OCI-LY1 (cell line): ENCODE results near the gene GUCA2A.

Experiments used
- H2AFZ ChIP-seq: fragments of 200-600 bp; sonication (generic), shearing (Covaris generic); 2 replicates; pipeline ENCODE4 v1.6.0; 2014; ENCODE audit warnings: antibody characterized with exemption, mild to moderate bottlenecking, low read length
- H3F3A ChIP-seq: fragments of 200-600 bp; sonication (generic), shearing (Covaris generic); 2 replicates; pipeline ENCODE4 v1.6.0; 2014; ENCODE audit warnings: mild to moderate bottlenecking, antibody characterized with exemption, low read length, moderate library complexity; ENCODE audit not compliant: insufficient read depth
- H3K27ac ChIP-seq: fragments of 200-600 bp; sonication (generic); 2 replicates; pipeline ENCODE4 v1.5.1; 2014; ENCODE audit warnings: low read length, mixed run types, mild to moderate bottlenecking, low read depth; ENCODE audit not compliant: poor library complexity, severe bottlenecking
- H3K27me3 ChIP-seq: fragments of 200-600 bp; sonication (generic); 2 replicates; pipeline ENCODE4 v1.6.0; 2014; ENCODE audit warnings: antibody characterized with exemption, mild to moderate bottlenecking, low read length, moderate library complexity; ENCODE audit not compliant: insufficient read depth
- H3K36me3 ChIP-seq: fragments of 200-600 bp; sonication (generic); 2 replicates; pipeline ENCODE4 v1.6.1; 2014; ENCODE audit warnings: mild to moderate bottlenecking, antibody characterized with exemption, low read length, moderate library complexity, mixed read lengths; ENCODE audit not compliant: insufficient read depth
- H3K4me1 ChIP-seq: fragments of 200-600 bp; sonication (generic); 2 replicates; pipeline ENCODE4 v1.5.1; 2014; ENCODE audit warnings: mild to moderate bottlenecking, low read length, moderate library complexity; ENCODE audit not compliant: insufficient read depth, severe bottlenecking
- H3K4me2 ChIP-seq: fragments of 200-600 bp; sonication (generic), shearing (Covaris generic); 2 replicates; pipeline ENCODE4 v1.6.1; 2014; ENCODE audit warnings: low read length
- H3K4me3 ChIP-seq: fragments of 200-600 bp; sonication (generic); 2 replicates; pipeline ENCODE4 v1.5.1; 2014; ENCODE audit warnings: low read length, low read depth, mild to moderate bottlenecking, mixed read lengths; ENCODE audit not compliant: poor library complexity, severe bottlenecking
- H3K79me2 ChIP-seq: fragments of 200-600 bp; shearing (Covaris generic); 2 replicates; pipeline ENCODE4 v1.6.1; 2016; ENCODE audit warnings: mixed run types, low read length, mixed read lengths; ENCODE audit not compliant: insufficient read depth
- H3K9ac ChIP-seq: fragments of 200-600 bp; sonication (generic), shearing (Covaris generic); 2 replicates; pipeline ENCODE4 v1.6.1; 2014; ENCODE audit warnings: mild to moderate bottlenecking, low read length, mixed read lengths
- H3K9me2 ChIP-seq: fragments of 200-600 bp; sonication (generic), shearing (Covaris generic); 2 replicates; pipeline ENCODE4 v1.6.1; 2014; ENCODE audit warnings: low read depth, mild to moderate bottlenecking, low read length, mixed read lengths
- H3K9me3 ChIP-seq: fragments of 200-600 bp; shearing (Covaris generic); 2 replicates; pipeline ENCODE4 v1.6.1; 2014; ENCODE audit warnings: low read length, mixed read lengths
- H4K20me1 ChIP-seq: fragments of 200-600 bp; sonication (generic), shearing (Covaris generic); 2 replicates; pipeline ENCODE4 v1.6.0; 2016; ENCODE audit warnings: mild to moderate bottlenecking, low read length; ENCODE audit not compliant: insufficient read depth
- CTCF ChIP-seq: fragments of 200-600 bp; sonication (generic), shearing (Covaris generic); IDR thresholded peaks from 2 replicates; pipeline ENCODE4 v1.5.1; 2017; ENCODE audit warnings: mild to moderate bottlenecking, antibody characterized with exemption, low read length, moderate library complexity, mixed read lengths
- EZH2 ChIP-seq: fragments of 200-600 bp; sonication (generic), shearing (Covaris generic); IDR thresholded peaks from 2 replicates; pipeline ENCODE4 v1.8.0; 2017; ENCODE audit warnings: borderline replicate concordance, mixed run types, mild to moderate bottlenecking, antibody characterized with exemption, low read length, moderate library complexity, mixed read lengths

The GUCA2A gene

GRCh38 chr1:42163536-42164503 is 725 bp downstream of the GUCA2A start:
- no peak for TF ChIP-seq CTCF
- no peak for TF ChIP-seq EZH2
- no peaks in the 10 kb centered on the region for H3K9me3 ChIP-seq
- H4K20me1 ChIP-seq = no peaks in the 10 kb centered on the region
- H3F3A ChIP-seq = no peaks in the 10 kb centered on the region
- H3K4me2 ChIP-seq = no peak overlapping the region
- no peak overlapping the region for H3K27ac ChIP-seq
- no peak overlapping the region for H2AFZ ChIP-seq
- no peaks in the 10 kb centered on the region for H3K4me1 ChIP-seq
- no peaks in the 10 kb centered on the region for H3K9me2 ChIP-seq
- H3K4me3 ChIP-seq = no peak overlapping the region
- no peaks in the 10 kb centered on the region for H3K36me3 ChIP-seq
- peaks cover 4% of the 10 kb centered on the region; the same call in 1 of the 2 replicates for H3K27me3 ChIP-seq
- no peak overlapping the region for H3K9ac ChIP-seq
- H3K79me2 ChIP-seq = no peaks in the 10 kb centered on the region

DNA sequence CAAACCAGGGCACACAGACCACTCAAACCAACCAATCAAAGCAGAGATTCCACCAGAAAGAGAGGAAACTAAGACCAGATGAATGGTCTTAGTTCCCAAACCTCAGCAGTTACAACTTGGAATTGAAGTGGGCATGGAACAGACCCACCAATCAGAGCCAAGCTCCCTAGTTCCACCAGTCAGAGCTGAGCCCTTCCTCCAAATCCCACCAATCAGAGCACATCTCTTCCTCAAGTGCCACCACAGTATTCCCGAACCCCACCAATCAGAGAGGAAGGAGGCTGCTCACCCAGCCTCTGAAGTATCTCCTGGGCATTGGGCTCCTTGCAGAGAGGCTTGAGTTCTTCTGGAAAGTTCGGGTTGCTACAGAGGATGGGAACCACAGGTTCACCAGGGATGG is 1.4 kb downstream of the GUCA2A start:
- peaks cover 4% of the 10 kb centered on the region; the same call in 1 of the 2 replicates for H3K27me3 ChIP-seq
- H3K27ac ChIP-seq = no peak overlapping the region
- H3K9ac ChIP-seq = no peak overlapping the region
- H4K20me1 ChIP-seq = no peaks in the 10 kb centered on the region
- H3K4me1 ChIP-seq = no peaks in the 10 kb centered on the region
- TF ChIP-seq EZH2 (no peak), CTCF (no peak)
- H3K4me3 ChIP-seq = no peak overlapping the region
- H2AFZ ChIP-seq = no peak overlapping the region
- H3K9me3 ChIP-seq = no peaks in the 10 kb centered on the region
- no peaks in the 10 kb centered on the region for H3K79me2 ChIP-seq
- no peak overlapping the region for H3K4me2 ChIP-seq
- no peaks in the 10 kb centered on the region for H3F3A ChIP-seq
- H3K36me3 ChIP-seq = no peaks in the 10 kb centered on the region
- H3K9me2 ChIP-seq = no peaks in the 10 kb centered on the region

DNA sequence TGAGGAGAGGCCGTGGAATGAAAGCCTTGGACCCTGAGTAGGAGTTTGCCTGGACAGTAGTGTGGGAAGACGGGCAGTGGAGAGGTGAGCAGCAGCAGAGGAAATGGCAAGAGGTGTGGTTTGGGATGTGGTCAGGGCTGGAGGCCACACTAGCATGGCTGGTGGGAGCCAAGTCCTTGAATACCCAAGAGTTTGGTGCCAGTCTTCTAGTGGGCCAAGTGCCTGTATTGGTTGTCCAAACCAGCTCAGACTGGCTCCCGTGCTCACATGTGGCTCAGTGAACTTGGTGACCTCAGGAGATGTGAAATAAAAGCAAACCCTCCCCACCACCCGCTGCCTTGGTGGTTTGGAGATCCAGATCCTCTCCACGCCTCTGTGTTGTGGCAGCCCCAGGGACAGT is 2.4 kb downstream of the GUCA2A start:
- Histone ChIP-seq H3K4me3 (no peak overlapping the region), H3K27me3 (peaks cover 4% of the 10 kb centered on the region; the same call in 1 of the 2 replicates), H3K9me2 (no peaks in the 10 kb centered on the region), H3K4me2 (no peak overlapping the region), H2AFZ (no peak overlapping the region), H3K79me2 (no peaks in the 10 kb centered on the region), H3K36me3 (no peaks in the 10 kb centered on the region), H3K4me1 (no peaks in the 10 kb centered on the region), H3K9ac (no peak overlapping the region), H3K9me3 (no peaks in the 10 kb centered on the region), H3K27ac (no peak overlapping the region), H4K20me1 (no peaks in the 10 kb centered on the region), H3F3A (no peaks in the 10 kb centered on the region)
- TF ChIP-seq EZH2 = no peak
- no peak for TF ChIP-seq CTCF
